ENCODE results near the gene MB.
A peak's percentile ranks its signal among the peaks of the same experiment; 100 is the strongest.
"Not testable (repeated sequence)": the region's sequence is repeated elsewhere in the genome, so short reads cannot be mapped to it uniquely, and the experiment has no call there.

The MB gene

DNA sequence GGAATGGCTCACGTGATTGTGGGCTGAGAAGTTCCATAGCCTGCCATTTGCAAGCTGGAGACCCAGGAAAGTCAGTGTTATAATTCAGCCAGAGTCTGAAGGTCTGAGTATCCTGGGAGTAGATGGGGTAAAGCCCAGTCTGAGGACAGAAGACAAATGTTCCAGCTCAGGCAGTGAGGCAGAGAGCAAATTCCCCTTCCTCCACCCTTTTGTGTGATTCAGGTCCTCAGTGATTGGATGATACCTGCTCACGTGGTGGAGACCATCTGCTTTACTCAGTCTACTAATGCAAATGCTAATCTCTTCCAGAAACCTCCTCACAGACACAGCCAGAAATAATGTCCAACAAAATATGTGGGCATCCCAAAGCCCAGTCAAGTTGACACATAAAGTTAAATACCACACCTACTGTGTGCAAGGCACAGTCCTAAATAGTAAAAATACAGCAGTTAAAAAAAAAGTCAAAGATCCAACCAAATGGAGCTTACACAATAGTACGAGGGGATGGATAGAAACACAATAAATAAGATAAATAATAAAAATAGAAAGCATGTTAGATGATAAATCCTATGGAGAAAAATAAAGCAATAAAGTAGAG, 17.9 kb upstream of the MB start:
- no peak for DNase-seq

GRCh38 chr22:35634015-35634414, 16.9 kb upstream of the MB start:
- DNase-seq: no peak

- DNase-seq: no peak
Measured at GRCh38 chr22:35633520-35633919, 16.4 kb upstream of the MB start.

DNA sequence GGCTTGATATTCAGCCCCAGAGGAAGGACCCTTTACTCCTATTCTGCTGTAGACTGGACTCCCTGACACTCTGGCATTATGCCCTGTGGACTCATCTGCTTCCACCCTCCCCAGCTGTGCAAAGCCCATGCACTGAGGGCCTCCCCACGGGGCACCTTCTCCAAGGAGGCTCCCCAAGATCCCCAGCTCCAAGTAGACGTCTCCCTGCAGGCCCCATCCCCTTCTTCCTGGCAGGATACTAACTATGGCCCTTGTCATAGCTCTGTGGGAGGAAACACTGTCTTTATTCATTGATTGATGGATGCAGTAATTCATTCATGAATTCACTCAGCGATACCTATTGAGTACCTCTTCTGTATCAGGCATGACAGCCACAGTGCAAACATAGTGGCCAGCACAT, 15.8 kb upstream of the MB start:
- DNase-seq: no peak

- DNase-seq: no peak
Measured at GRCh38 chr22:35631597-35631996, 14.5 kb upstream of the MB start.

GRCh38 chr22:35630891-35631290, 13.8 kb upstream of the MB start:
- DNase-seq: no peak

DNA sequence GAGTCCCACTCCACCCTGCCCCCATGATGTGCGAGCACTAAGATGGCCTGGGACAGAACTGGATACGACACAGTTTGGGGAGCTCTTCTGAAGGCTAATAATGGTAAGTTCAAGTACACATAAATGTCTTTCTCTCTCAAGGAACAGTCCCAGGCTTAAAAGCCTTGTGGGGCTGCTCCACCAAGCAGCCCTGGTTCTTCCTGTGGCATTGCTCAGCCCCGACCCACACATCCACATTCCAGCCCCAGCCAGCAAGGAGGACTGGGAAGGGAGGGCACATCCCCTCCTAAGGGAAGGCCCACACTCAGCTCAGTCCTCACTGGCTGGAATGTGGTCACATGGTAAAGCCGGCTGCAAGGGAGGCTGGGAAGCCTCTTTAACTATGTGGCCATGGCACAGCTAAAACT, 13.3 kb upstream of the MB start:
- DNase-seq: no peak

GRCh38 chr22:35629406-35630216, 12.5 kb upstream of the MB start:
- peak; percentile 52 for DNase-seq

GRCh38 chr22:35628732-35629131, 11.6 kb upstream of the MB start:
- DNase-seq: no peak

GRCh38 chr22:35627267-35628041, 10.3 kb upstream of the MB start:
- peak; percentile 43 for DNase-seq

DNA sequence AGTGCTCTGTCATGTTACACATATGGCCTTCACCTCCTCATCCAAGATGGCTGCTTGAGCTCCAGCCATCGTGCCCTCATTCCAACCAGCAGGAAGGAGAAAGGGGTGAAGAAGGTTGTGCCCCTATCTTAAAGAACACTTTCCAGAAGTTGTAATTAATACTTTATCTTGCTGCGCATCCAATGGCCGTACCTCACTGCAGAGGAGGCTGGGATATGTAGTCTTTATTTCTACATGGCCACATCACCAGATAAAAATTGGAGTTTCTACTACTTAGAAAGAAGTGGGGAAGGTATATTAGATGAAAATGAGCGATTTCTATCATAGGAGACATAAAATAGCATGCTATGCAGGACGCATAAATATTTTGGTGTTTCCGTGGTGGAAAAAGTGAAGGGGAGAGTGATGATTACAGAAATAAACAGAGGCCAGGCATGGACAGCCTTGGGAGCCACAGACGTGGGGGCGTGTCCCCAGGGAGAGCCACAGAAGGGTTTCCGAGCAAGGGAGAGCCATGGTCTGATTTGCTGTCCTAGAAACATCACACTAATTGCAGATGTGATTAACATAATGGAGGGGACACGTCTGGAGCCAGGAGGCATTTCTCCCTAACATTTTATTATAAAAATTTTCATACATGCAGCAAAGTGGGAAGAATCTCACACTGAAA, 8.8 kb upstream of the MB start:
- DNase-seq: no peak

DNA sequence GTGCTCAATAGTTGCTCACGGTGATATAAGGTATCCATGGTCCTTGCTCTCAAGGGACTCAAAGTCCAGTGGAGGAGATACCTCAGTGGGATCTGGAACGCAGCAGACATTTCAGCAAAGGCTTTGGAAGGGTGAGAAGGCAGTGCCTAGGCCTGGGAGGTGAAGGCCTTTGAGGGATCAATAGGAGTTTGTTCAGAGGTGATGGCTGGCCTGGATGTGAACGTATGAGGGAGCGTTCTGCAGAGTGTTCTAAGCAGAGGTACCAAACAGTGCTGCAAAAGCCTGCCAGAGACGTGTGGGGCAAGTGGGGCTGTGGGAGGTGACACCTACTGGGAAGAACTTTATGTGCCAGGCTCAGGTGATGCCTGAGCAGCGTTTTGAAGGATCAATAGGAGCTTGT, 7.4 kb upstream of the MB start:
- DNase-seq: no peak

GRCh38 chr22:35623885-35624284, 6.8 kb upstream of the MB start:
- not testable (repeated sequence) for DNase-seq

GRCh38 chr22:35622191-35622913, 5.2 kb upstream of the MB start:
- no peak for DNase-seq

DNA sequence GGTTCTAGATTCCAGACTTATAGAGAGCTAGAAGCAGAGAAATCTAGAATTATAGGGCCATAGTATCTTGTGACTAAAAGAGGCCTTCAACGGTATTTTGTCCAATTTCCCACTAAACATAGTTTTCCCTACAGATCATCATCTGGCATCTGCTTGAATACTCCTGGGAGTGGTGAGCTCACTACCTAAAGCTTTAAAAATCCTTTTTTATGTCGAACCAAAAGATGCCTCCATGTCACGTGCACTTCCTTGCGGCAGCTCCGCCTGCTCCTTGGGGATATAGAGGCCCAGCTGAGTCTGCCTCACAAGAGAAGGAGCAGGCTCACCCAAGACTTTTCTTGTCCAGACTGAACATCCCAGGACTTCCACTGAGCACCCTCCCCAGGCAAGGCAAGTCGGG, 4.3 kb upstream of the MB start:
- DNase-seq: no peak

- no peak for DNase-seq
Measured at GRCh38 chr22:35620624-35621251, 3.6 kb upstream of the MB start.

DNA sequence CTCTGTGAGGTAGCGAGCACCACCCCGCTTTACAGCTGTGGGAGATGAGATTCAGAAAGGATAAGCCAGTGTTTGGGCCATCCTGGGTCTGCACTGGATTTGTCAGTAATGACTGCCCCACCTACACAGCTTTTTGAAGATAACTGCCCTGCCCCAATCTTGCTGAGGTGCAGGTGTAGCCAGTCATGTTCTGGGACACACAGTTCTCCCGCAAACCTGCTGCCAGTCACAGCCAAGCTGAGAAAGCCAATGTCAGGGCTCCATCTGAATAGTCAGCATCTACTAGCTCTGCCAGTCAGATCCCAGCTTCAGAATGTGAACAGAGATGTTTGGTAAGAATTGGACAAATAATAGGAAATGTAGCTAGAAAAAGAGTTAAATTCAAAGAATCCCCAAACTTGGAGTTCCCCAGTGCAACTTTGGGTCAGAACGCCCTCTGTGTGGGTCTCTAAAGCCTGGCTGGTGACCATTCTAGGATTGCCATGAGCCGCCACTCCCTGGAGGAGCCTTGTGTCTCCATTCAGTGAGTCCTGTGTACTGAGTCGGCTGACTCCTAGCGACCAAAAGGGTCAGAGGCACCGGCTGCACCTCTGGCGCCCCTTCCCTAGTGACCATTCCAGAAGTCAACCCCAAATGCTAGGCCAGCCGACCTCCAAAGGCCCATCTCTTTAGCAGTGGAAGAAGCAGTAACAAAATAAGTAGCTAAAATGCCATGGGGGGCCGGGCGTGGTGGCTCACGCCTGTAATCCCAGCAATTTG, 2.4 kb upstream of the MB start:
- no peak for DNase-seq

DNA sequence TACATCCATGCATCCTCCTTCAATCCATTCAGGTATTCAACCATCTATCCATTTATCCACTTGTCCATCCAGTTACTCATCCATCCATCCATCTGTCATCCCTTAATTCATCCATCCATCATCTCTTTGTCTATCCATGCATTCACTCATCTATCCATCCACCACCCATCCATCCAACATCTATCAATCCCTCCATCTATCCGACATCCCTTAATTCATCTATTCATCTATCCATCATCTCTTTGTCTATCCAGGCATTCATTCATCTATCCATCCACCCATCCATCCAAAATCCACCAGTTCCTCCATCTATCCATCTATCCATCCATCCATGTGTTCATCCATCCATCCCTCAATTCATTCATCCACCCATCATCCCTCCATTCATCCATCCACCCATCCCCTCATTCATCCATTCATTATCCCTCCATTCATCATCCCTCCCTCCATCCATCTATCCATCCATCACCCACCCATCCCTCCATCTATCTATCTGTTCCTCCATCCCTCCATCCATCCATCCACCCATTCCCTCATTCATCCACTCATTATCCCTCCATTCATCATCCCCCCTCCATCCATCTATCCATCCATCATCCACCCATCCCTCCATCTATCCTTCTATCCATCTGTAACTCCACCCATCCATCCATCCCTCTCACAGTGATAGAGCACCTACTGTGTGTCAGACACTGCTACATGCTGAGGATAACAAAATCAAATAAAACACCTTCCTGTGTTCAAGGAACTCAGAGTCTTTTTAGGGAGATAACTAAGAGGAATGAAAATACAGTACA, 1.5 kb upstream of the MB start:
- DNase-seq: no peak

DNA sequence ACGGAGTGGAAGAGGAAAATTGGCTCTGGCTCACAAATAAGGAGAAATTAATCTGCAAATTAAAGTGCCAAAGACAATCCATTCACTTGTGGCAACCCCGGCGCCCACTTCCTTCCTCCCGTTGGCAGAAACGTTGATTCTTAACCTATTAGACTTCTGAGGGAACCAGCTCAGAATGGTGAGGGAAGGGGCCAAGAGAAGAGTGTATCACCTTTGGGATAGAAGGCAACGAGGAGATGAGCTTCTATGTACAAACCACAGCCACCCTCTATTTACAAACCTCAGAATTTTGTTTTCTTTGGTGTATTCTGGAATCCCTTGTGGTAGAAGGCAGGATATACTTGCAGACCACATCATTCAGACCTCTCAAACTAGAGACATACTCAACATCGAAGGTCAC, 1.1 kb downstream of the MB start:
- no peak for DNase-seq

DNA sequence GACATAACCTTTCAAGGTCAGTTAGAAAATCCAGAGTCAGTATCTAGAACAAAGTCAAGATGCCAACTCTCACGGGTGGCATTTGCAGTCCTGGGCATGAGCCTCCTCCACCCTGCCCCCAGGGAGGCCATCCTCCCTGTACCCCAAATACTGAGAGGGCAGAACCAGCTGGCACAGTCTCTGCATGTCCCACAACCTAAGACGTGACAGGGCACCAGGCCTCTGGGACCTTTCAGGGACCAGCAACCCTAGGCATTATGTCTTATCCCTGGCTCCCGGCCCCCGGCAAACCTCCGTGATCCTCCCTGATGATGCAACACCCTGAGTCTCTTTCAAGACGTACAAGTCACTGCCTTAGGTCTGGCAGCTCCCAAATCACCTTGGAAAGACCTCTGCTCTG, 2.0 kb downstream of the MB start:
- no peak for DNase-seq

- no peak for DNase-seq
Measured at GRCh38 chr22:35614404-35614803, 2.7 kb downstream of the MB start.
